Loucy (cell line): ENCODE results near the gene BTC.

Experiments used
- CTCF ChIP-seq: fragments of 200-600 bp; sonication (generic); conservative IDR thresholded peaks from 2 replicates; pipeline ENCODE4 v1.5.1; 2014; ENCODE audit warnings: mild to moderate bottlenecking, antibody characterized with exemption, low read length
- EZH2phosphoT487 ChIP-seq: fragments of 200-600 bp; IDR thresholded peaks from 2 replicates; pipeline ENCODE4 v1.6.1; 2018; ENCODE audit warnings: antibody characterized with exemption, mild to moderate bottlenecking, moderate library complexity, borderline replicate concordance

GRCh38 chr4:74821541-74821940 is 27.2 kb upstream of the BTC start:
- TF ChIP-seq CTCF = no peak
- TF ChIP-seq EZH2phosphoT487 = no peak
